Left ventricle myocardium inferior (tissue), 1 donor: ENCODE results near the gene LETM1. TPM values are rescaled to one million over a fixed set of nuclear protein-coding genes. Genes with fewer than 3 reads are reported as not detected.

ENCODE experiments used
- DNase-seq: peaks from one replicate; pipeline ENCODE4 v3.0.0-alpha.2; 2020
- H3K27ac ChIP-seq: fragments of 200-600 bp; replicated peaks from 2 replicates; pipeline ENCODE4 v1.8.0; 2021
- H3K27me3 ChIP-seq: fragments of 200-600 bp; 2 replicates; pipeline ENCODE4 v1.8.0; 2021; ENCODE audit warnings: low read depth
- H3K36me3 ChIP-seq: fragments of 200-600 bp; 2 replicates; pipeline ENCODE4 v1.8.0; 2021
- H3K4me1 ChIP-seq: fragments of 200-600 bp; 2 replicates; pipeline ENCODE4 v1.8.0; 2021
- H3K4me3 ChIP-seq: fragments of 200-600 bp; 2 replicates; pipeline ENCODE4 v1.8.0; 2021; ENCODE audit warnings: mild to moderate bottlenecking, moderate library complexity
- H3K9me3 ChIP-seq: fragments of 200-600 bp; replicated peaks from 2 replicates; pipeline ENCODE4 v1.8.0; 2021
- CTCF ChIP-seq: fragments of 200-600 bp; IDR thresholded peaks from 2 replicates; pipeline ENCODE4 v1.8.0; 2021; ENCODE audit warnings: antibody characterized with exemption, mild to moderate bottlenecking, borderline replicate concordance
- intact Hi-C: fragments of 100-400 bp; cut with micrococcal nuclease; formaldehyde crosslinking; loops from one replicate; pipeline ENCODE4 v1.11.0; 2022
- total RNA-seq: library from RNA; stranded (reverse); fragmentation: NEBNext Ultra II Directional; extraction: Animal tissue kit (Norgen Biotek cat#: 25700); gene quantifications from one replicate; pipeline ENCODE4 v1.2.1, GENCODE V29; 2021
- donor health status: DM: no; HTN: yes; CAD: no; lungs with severe emphysema.

LETM1 gene
- total RNA-seq, 1 donor from 2014 or later = 38.8 TPM

- H3K36me3 ChIP-seq = peaks cover 68% of the 10 kb centered on the region
- H3K27ac ChIP-seq = no peak overlapping the region
- intact Hi-C loops = no loop called here
- no peaks in the 10 kb centered on the region for H3K27me3 ChIP-seq
- no peaks in the 10 kb centered on the region for H3K4me1 ChIP-seq
- no peak for DNase-seq
- H3K9me3 ChIP-seq = no peaks in the 10 kb centered on the region
- TF ChIP-seq CTCF = no peak
- H3K4me3 ChIP-seq = no peak overlapping the region
Observed at GRCh38 chr4:1831331-1831730, 24.6 kb downstream of the LETM1 start.

GRCh38 chr4:1830642-1831228 is 25.2 kb downstream of the LETM1 start:
- Histone ChIP-seq H3K36me3 (peaks cover 68% of the 10 kb centered on the region), H3K9me3 (no peaks in the 10 kb centered on the region), H3K4me3 (no peak overlapping the region), H3K27ac (no peak overlapping the region), H3K4me1 (no peaks in the 10 kb centered on the region), H3K27me3 (no peaks in the 10 kb centered on the region)
- TF ChIP-seq CTCF = no peak
- DNase-seq = no peak
- intact Hi-C loops = no loop called here

GRCh38 chr4:1830234-1830633 is 25.7 kb downstream of the LETM1 start:
- intact Hi-C loops = no loop called here
- Histone ChIP-seq H3K4me1 (no peaks in the 10 kb centered on the region), H3K27ac (no peak overlapping the region)

GRCh38 chr4:1826531-1827350 is 29.2 kb downstream of the LETM1 start:
- Histone ChIP-seq H3K4me1 (no peaks in the 10 kb centered on the region), H3K4me3 (no peak overlapping the region), H3K36me3 (peaks cover 60% of the 10 kb centered on the region), H3K27me3 (no peaks in the 10 kb centered on the region), H3K9me3 (no peaks in the 10 kb centered on the region), H3K27ac (no peak overlapping the region)
- intact Hi-C loops = no loop called here
- no peak for DNase-seq
- TF ChIP-seq CTCF = no peak

More at GRCh38 chr4:1830234-1830633, 25.7 kb downstream of the LETM1 start:
- Histone ChIP-seq H3K9me3 (no peaks in the 10 kb centered on the region), H3K4me3 (no peak overlapping the region), H3K36me3 (peaks cover 63% of the 10 kb centered on the region), H3K27me3 (no peaks in the 10 kb centered on the region)
- no peak for TF ChIP-seq CTCF
- no peak for DNase-seq

- Histone ChIP-seq H3K27me3 (no peaks in the 10 kb centered on the region), H3K4me1 (no peaks in the 10 kb centered on the region), H3K36me3 (peaks cover 60% of the 10 kb centered on the region), H3K4me3 (no peak overlapping the region), H3K27ac (no peak overlapping the region), H3K9me3 (no peaks in the 10 kb centered on the region)
- no peak for TF ChIP-seq CTCF
- intact Hi-C loops = no loop called here
- DNase-seq = no peak
Observed at GRCh38 chr4:1825326-1825725, 30.6 kb downstream of the LETM1 start.
